Fibroblast of lung (primary cell): Measurements from ENCODE around the gene CEP290. TPM values are rescaled to one million over a fixed set of nuclear protein-coding genes. Genes with fewer than 3 reads are reported as not detected.

ENCODE experiments used
- DNase-seq, 2 donors: peaks; one replicate each; pipeline versions ENCODE4 v3.0.0 to v3.0.0-alpha.2; 2010; ENCODE audit warnings: low read depth in 2 of 2
- H2AFZ ChIP-seq: 2 replicates; pipeline ENCODE4 v1.5.1; 2012; ENCODE audit warnings: low read length, control low read depth, inconsistent platforms
- H3K27ac ChIP-seq: 2 replicates; pipeline ENCODE4 v1.5.1; 2011; ENCODE audit warnings: low read length, control low read depth; ENCODE audit not compliant: insufficient read depth
- H3K27me3 ChIP-seq: 2 replicates; pipeline ENCODE4 v1.5.1; 2011; ENCODE audit warnings: mild to moderate bottlenecking, low read length; ENCODE audit not compliant: control insufficient read depth, insufficient read depth
- H3K36me3 ChIP-seq: 2 replicates; pipeline ENCODE4 v1.5.1; 2011; ENCODE audit warnings: low read length; ENCODE audit not compliant: control insufficient read depth, insufficient read depth
- H3K4me1 ChIP-seq: 2 replicates; pipeline ENCODE4 v1.5.1; 2011; ENCODE audit warnings: low read length; ENCODE audit not compliant: control insufficient read depth, insufficient read depth; ENCODE audit errors: extremely low read depth
- H3K4me2 ChIP-seq: 2 replicates; pipeline ENCODE4 v1.5.1; 2011; ENCODE audit warnings: low read length, control low read depth; ENCODE audit not compliant: insufficient read depth; ENCODE audit errors: extremely low read depth
- H3K4me3 ChIP-seq, 4 experiments: fragments of 200-600 bp in 1 of 4; sonication (generic) in 1 of 4; replicated peaks in 1 of 4; 2 replicates each; pipeline ENCODE4 v1.5.1; 2011 to 2016; ENCODE audit warnings: low read length in 4 of 4, low read depth in 3 of 4, mild to moderate bottlenecking in 3 of 4, control low read depth in 2 of 4, inconsistent platforms in 1 of 4, mixed read lengths in 1 of 4; ENCODE audit not compliant: insufficient read depth in 1 of 4; ENCODE audit errors: control extremely low read depth in 1 of 4
- H3K79me2 ChIP-seq: 2 replicates; pipeline ENCODE4 v1.5.1; 2012; ENCODE audit warnings: mild to moderate bottlenecking, low read length, inconsistent platforms; ENCODE audit not compliant: control insufficient read depth, insufficient read depth
- H3K9ac ChIP-seq: 2 replicates; pipeline ENCODE4 v1.5.1; 2011; ENCODE audit warnings: mild to moderate bottlenecking, low read length, control low read depth; ENCODE audit not compliant: insufficient read depth
- H3K9me3 ChIP-seq: 2 replicates; pipeline ENCODE4 v1.5.1; 2012; ENCODE audit warnings: low read depth, low read length; ENCODE audit not compliant: control insufficient read depth, insufficient read depth
- H4K20me1 ChIP-seq: 2 replicates; pipeline ENCODE4 v1.5.1; 2011; ENCODE audit warnings: low read length; ENCODE audit not compliant: control insufficient read depth, insufficient read depth; ENCODE audit errors: extremely low read depth
- EZH2 ChIP-seq: IDR thresholded peaks from 2 replicates; pipeline ENCODE4 v1.5.1; 2012; ENCODE audit warnings: low read length, control low read depth, mild to moderate bottlenecking; ENCODE audit errors: missing control alignments
- polyA plus RNA-seq, 2 donors: library from polyadenylated mRNA; depleted of rRNA in 1 of 2; stranded (reverse) in 1 of 2; unstranded in 1 of 2; fragments of >200 nt; gene quantifications; 2 replicates each; pipeline ENCODE4 v1.2.1, GENCODE V29; 2011 to 2012; ENCODE audit warnings: missing spikeins in 1 of 2
- total RNA-seq: library from RNA; depleted of rRNA; stranded (reverse); fragments of >200 nt; gene quantifications from 2 replicates; pipeline ENCODE4 v1.2.1, GENCODE V29; 2014
- TF ChIP-seq, protein P1 (sequence below), 2 donors: IDR thresholded peaks in 1 of 2; conservative IDR thresholded peaks in 1 of 2; 1 replicate in 1 of 2; 2 replicates in 1 of 2; pipeline ENCODE4 v1.5.1; 2011 to 2012; ENCODE audit warnings: low read length in 2 of 2, control low read depth in 1 of 2, inconsistent platforms in 1 of 2, low read depth in 1 of 2, mild to moderate bottlenecking in 1 of 2

The CEP290 gene
- total and polyA plus RNA-seq, 2 donors (not counting 1 experiment from before 2014, with no cell fraction given): 8.0 to 12.6 TPM

DNA sequence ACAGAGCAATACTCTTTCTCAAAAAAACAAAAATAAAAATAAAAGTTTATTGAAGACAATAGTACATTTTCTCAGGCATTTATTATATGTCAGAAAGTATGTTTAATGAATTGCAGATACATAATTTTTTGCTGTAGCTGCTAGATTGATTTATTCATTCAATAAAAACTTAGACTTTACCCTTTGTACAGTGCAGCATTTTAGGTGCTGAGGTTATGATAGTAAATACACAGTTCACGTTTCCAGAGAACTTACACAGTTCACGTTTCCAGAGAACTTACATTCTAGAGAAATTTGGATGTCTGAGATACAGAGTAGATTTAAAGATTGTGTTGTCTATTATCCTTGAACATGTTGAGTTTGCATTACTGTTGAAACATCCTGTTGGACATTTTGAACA, 25.5 kb upstream of the CEP290 start:
- Histone ChIP-seq H3K9me3 (no peaks in the 10 kb centered on the region), H3K9ac (no peak overlapping the region), H3K27me3 (no peaks in the 10 kb centered on the region), H3K4me1 (no peaks in the 10 kb centered on the region), H4K20me1 (no peaks in the 10 kb centered on the region), H3K79me2 (no peaks in the 10 kb centered on the region), H3K4me2 (no peak overlapping the region), H3K4me3 (no peak overlapping the region), H3K27ac (no peak overlapping the region), H2AFZ (no peak overlapping the region), H3K36me3 (no peaks in the 10 kb centered on the region)
- no peak for DNase-seq
- TF ChIP-seq EZH2: no peak
- TF ChIP-seq, protein P1, sequence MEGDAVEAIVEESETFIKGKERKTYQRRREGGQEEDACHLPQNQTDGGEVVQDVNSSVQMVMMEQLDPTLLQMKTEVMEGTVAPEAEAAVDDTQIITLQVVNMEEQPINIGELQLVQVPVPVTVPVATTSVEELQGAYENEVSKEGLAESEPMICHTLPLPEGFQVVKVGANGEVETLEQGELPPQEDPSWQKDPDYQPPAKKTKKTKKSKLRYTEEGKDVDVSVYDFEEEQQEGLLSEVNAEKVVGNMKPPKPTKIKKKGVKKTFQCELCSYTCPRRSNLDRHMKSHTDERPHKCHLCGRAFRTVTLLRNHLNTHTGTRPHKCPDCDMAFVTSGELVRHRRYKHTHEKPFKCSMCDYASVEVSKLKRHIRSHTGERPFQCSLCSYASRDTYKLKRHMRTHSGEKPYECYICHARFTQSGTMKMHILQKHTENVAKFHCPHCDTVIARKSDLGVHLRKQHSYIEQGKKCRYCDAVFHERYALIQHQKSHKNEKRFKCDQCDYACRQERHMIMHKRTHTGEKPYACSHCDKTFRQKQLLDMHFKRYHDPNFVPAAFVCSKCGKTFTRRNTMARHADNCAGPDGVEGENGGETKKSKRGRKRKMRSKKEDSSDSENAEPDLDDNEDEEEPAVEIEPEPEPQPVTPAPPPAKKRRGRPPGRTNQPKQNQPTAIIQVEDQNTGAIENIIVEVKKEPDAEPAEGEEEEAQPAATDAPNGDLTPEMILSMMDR (conservative IDR thresholded peaks at IDR 0.05 in 1 of 2, IDR thresholded peaks at IDR 0.05 in 1 of 2; ENCODE audit: low read depth in 1 of 2, low read length in 2 of 2): no peak

DNA sequence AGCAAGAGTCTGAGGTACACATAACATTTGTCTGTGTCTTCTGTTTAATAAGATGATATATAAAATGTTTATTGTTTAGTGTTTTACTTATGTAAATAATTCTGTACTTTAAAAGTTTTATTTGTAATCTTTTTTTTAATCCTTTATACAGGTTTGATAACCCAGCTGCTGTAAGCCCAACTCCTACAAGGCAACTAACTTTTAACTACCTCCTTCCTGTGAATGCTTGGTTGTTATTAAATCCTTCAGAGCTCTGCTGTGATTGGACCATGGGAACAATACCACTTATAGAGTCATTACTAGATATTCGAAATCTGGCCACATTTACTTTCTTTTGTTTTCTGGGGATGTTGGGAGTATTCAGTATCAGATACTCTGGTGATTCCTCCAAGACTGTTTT, 24.3 kb upstream of the CEP290 start:
- Histone ChIP-seq H3K9ac (no peak overlapping the region), H3K9me3 (no peaks in the 10 kb centered on the region), H3K27me3 (no peaks in the 10 kb centered on the region), H3K4me2 (no peak overlapping the region), H3K4me3 (no peak overlapping the region), H3K27ac (no peak overlapping the region), H2AFZ (no peak overlapping the region), H3K4me1 (no peaks in the 10 kb centered on the region), H3K36me3 (no peaks in the 10 kb centered on the region), H4K20me1 (no peaks in the 10 kb centered on the region), H3K79me2 (no peaks in the 10 kb centered on the region)
- no peak for TF ChIP-seq EZH2
- TF ChIP-seq, protein P1 (conservative IDR thresholded peaks at IDR 0.05 in 1 of 2, IDR thresholded peaks at IDR 0.05 in 1 of 2; ENCODE audit: low read depth in 1 of 2, low read length in 2 of 2): no peak
- DNase-seq: no peak

DNA sequence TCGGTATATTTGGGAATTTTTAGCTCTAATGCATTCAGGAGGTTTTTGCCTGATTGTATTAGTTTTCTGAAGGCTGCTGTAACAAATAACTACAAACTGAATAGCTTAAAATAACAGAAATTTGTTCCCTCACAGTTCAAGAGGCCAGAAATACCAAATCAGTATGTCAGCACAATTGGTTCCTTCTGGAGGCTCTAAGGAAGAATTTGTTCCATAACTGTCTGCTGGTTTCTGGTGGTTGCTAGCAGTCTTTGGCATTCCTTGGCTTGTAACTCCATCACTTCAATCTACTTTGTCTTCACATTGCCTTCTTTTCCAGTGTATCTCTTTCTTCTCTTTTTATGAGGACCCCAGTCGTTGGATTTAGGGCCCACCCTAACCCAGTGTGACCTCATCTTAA, 21.5 kb upstream of the CEP290 start:
- no peak overlapping the region for H2AFZ ChIP-seq
- H3K36me3 ChIP-seq: no peaks in the 10 kb centered on the region
- no peak overlapping the region for H3K27ac ChIP-seq
- no peaks in the 10 kb centered on the region for H3K27me3 ChIP-seq
- no peak overlapping the region for H3K4me2 ChIP-seq
- H3K9me3 ChIP-seq: no peaks in the 10 kb centered on the region
- no peaks in the 10 kb centered on the region for H3K4me1 ChIP-seq
- TF ChIP-seq, protein P1 (conservative IDR thresholded peaks at IDR 0.05 in 1 of 2, IDR thresholded peaks at IDR 0.05 in 1 of 2; ENCODE audit: low read depth in 1 of 2, low read length in 2 of 2): no peak
- TF ChIP-seq EZH2: no peak
- H3K9ac ChIP-seq: no peak overlapping the region
- H3K79me2 ChIP-seq: no peaks in the 10 kb centered on the region
- DNase-seq: no peak
- no peak overlapping the region for H3K4me3 ChIP-seq
- no peaks in the 10 kb centered on the region for H4K20me1 ChIP-seq
